HG03558 (cell line): ENCODE data around the gene PTPRJ.

Source experiments
- ATAC-seq: cut with Tn5 transposase; IDR thresholded peaks from one replicate; pipeline ENCODE4 v1.9.1; 2021; ENCODE audit warnings: moderate number of reproducible peaks; ENCODE audit not compliant: unreplicated experiment; ENCODE audit errors: extremely low read depth

Gene PTPRJ

DNA sequence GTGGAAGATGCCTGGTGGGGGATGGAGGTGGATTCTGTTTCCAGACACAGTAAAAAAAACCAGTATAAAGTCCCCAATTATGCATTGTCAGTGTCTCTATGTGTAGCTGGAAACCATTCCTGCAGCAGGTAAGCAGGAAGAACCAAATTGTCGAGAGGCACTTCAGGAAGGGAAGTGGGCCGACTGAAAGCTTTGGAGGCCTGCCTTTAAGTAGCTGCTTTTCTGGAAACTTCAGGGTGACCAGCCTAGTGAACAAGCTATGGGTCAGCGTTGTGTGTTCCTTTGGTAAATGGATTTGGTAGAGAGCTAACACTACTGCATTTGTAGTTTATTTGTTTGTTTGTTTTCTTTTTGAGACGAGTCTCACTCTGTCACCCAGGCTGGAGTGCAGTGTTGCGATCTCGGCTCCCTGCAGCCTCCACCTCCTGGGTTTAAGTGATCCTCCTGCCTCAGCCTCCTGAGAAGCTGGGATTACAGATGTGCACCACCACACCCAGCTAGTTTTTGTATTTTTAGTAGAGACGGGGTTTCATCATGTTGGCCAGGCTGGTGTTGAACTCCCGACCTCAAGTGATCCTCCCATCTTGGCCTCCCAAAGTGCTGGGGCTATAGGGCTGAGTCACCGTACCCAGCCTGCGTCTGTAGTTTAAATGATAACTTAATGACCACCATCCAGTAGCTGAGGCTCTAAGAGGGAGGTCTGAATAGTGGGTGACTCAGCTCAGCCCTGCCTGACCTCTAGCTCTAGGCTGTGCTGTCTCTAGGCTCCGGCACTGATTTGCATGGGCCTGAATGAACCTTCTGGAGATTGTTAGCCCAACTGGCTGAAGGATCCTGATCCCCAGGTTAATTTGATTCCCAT is 12.8 kb downstream of the PTPRJ start:
- no peak for ATAC-seq

DNA sequence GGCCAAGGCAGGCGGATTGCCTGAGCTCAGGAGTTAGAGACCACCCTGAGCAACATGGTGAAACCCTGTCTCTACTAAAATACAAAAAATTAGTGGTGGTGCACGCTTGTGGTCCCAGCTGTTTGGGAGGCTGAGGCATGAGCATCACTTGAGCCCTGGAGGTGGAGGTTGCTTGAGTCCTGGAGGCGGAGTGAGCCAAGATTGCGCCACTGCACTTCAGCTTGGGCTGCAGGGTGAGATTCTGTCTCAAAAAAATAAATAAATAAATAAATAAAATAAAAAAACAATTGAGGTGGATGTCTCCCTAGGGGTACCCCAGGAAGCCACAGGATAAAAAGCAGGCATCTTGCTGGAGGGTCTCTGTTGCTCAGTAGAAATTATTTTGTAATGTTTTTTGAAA is 14.1 kb downstream of the PTPRJ start:
- ATAC-seq, result no peak

- no peak for ATAC-seq
These were observed 15.0 kb downstream of the PTPRJ start for GRCh38 chr11:47995360-47995769.

- ATAC-seq, result no peak
These were observed 17.0 kb downstream of the PTPRJ start for GRCh38 chr11:47997063-47998053.

DNA sequence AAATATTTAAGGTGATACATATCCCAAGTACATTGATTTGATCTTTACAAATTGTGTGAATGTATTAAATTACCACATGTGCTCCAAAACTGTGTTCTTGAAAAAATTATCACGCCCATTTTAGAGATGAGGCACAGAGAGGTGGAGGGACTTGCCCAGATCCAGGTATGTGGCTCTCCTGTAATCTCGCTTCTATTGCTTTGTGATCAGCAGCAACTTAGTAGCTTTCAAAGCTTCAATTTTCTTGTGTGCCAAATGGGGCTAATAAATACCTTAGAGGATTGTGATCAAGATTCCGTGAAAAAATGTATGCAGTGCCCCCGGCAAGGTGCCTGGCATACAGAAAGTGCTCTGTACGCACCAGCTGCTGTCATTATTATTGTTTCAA is 18.0 kb downstream of the PTPRJ start:
- ATAC-seq, result no peak

DNA sequence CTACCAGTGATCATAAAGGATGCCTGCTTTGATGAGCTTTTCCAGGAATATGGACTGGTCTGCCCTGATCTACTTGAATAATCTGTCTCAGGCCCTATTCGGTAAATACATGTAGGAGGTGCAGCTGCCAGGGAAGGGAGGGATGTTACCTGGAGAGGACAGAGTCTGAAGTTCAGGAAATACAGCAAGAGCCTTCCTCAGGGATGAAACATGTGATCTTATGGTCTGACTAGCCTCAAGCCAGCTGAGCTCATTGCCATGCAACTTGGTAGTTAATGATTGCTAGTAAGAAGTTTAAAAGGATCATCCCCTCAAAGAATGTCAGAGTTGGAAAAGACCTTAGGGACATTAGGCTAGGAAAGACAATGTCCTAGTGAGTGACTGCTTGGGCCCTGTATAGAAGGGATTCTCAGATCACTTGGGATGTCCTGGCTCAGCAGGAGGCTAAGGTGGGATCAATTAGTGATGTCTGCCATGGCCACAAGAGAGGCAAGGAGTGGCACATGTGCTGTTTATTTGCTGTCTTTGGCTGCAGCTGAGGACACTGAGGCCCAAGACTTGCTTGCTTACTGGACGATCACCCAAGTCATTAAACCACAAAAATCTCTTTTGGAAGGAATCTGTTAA is 18.5 kb downstream of the PTPRJ start:
- no peak for ATAC-seq

GRCh38 chr11:48000432-48000831 is 20.1 kb downstream of the PTPRJ start:
- no peak for ATAC-seq

GRCh38 chr11:48001438-48002021 is 21.2 kb downstream of the PTPRJ start:
- ATAC-seq, result peak; percentile 77

DNA sequence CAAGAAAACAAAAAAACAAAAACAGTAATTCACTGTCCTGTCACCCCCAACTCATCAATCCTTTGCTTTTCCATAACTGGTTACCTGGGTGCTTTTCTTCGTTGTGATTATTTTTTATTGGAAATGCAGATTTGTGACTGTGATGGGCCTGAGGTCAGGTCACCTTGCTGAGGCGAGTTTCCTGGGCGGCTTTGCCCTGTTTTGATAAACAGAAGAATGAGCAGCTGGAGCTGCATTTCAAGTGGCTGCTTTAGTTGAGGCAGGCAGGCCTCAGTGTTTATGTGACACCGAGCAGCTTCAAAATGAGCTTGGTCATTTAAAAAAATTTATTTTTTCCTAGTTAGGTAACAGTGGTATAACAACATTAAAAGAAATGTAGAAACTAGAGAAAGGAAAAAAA is 22.2 kb downstream of the PTPRJ start:
- no peak for ATAC-seq

- ATAC-seq, result no peak
These were observed 23.6 kb downstream of the PTPRJ start for GRCh38 chr11:48003926-48004325.

DNA sequence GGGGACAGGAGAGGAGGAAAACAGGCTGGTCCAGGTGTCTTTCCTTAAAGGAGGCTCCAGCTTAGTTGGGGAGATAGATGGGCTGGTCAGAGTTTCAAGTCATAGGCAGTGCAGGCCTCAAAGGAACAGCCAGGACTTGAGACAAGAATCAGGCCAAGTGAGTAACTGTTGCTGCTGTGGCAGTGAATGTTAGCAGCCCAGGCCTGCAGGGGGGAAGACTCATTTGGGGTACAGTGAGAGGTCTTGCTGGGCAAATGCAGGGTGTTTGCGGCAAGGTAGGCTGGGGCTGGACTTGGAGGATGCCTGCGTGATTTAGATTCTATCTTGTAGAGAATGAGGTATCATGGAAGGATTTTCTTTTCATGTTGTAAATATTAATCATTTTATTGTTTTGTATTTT is 24.1 kb downstream of the PTPRJ start:
- no peak for ATAC-seq

DNA sequence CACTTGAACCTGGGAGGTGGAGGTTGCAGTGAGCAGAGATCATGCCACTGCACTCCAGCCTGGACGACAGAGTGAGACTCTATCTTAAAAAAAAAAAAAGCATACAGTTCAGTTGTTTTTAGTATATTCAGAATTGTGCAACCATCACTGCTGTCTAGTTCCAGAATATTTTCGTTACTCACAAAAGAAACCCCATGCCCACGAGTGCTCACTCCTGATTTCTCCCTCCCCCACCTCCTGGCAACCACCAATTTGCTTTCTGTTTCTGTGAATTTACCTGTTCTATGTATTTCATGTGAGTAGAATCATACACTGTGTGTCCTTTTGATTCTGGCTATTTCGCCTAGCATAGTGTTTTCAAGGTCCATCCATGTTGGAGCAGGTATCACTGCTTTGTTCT is 24.8 kb downstream of the PTPRJ start:
- ATAC-seq, result no peak

GRCh38 chr11:48005831-48006270 is 25.5 kb downstream of the PTPRJ start:
- no peak for ATAC-seq

- peak; percentile 63 for ATAC-seq
These were observed 26.1 kb downstream of the PTPRJ start for GRCh38 chr11:48006301-48006992.

DNA sequence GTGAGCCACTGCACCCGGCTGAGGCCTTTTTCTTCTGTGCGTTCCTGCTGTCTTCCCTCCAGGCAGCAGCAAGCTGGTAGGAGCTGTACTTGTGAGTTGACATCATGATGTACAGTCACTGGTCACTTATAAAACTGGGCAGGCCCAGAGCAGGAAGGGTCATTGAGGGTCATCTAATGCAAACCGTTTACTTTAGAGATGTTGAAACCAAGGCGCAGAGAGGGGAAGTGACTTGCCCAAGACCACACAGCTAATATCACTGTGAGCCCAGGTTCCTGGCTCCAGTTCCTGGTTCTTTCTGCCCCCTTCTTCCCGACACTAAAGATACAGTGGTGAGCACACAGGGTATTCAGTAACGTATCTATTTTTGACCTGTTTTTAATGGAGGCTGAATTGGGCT is 27.3 kb downstream of the PTPRJ start:
- ATAC-seq, result no peak

GRCh38 chr11:48008951-48009270 is 28.6 kb downstream of the PTPRJ start:
- ATAC-seq, result peak; percentile 28

DNA sequence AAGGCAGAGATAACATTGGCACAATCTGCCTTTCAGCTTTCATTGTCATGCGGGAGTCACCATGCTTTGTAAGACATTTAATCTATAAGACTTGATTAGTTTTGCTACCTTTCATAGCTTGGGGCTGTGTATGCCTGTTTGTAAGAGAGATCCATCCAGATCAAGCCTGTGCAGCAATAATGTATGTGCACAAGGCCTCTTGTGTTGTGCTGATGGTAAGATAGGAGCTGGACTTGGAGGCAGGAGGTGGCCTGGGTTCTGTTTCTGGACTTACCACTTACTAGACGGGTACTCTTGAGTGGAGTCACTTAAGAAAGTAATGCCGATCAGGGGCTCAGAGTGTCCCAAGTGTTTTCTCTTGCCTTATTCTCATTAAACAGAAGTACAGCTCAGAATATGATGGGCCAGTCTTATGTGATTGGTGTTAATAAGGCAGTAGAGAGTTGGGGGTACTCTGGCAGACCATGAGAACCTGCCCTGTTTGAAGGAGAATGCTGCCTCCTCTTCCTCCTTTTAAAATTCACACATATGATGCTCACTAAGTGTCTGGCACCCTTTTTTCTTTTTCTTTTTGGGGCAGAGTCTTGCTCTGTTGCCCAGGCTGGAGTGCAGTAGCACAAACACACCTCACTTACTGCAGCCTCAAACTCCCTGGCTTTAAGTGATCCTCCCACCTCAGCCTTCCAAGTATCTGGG is 30.9 kb downstream of the PTPRJ start:
- ATAC-seq, result no peak

DNA sequence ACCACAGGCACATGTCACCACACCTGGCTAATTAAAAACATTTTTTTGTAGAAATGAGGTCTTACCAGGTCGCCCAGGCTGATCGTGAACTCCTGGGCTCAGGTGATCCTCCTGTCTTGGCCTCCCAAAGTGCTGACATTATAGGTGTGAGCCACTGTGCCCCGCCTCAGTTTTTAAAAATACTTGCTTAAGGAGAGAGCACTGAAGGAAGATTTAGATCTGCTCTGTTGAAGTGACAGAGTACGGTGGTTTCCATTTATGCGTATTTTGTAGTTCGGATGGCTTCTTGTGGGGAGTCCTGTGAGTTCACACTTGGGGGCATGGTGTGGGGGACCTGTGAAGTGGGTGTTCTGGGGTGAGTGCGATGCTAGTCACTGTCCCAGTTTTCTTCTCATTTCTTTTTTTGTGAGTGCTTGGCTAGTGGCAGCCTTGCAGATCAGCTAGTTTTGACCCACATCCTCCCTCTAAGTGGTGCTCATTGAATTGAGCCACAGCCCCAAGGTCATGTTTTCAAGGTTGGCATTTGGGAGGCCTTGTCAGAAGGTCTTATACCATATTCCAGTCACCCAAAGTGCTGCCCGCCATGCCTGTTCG is 31.5 kb downstream of the PTPRJ start:
- ATAC-seq, result no peak
